GM23338 (cell line): ENCODE results near the gene SYT14. TPM values are rescaled to one million over a fixed set of nuclear protein-coding genes. Genes with fewer than 3 reads are reported as not detected.

Experiments used
- ATAC-seq: fragments of 200-7000 bp; cut with Tn5 transposase; 3 replicates; pipeline ENCODE4 v1.9.1; 2020
- DNase-seq: peaks from one replicate; pipeline ENCODE4 v3.0.0-alpha.2; 2015; ENCODE audit warnings: low spot score
- H2AFZ ChIP-seq: fragments of 200-600 bp; sonication (generic); 2 replicates; pipeline ENCODE4 v1.8.0; 2016; ENCODE audit warnings: antibody characterized with exemption, mild to moderate bottlenecking, moderate library complexity
- H3F3A ChIP-seq: fragments of 200-600 bp; sonication (generic); replicated peaks from 2 replicates; pipeline ENCODE4 v1.8.0; 2017; ENCODE audit warnings: antibody characterized with exemption, mixed run types, low read depth
- H3K27ac ChIP-seq: fragments of 200-600 bp; sonication (generic); 2 replicates; pipeline ENCODE4 v1.6.1; 2016; ENCODE audit warnings: low read depth
- H3K27me3 ChIP-seq: fragments of 200-600 bp; sonication (generic); 2 replicates; pipeline ENCODE4 v1.8.0; 2016; ENCODE audit warnings: mild to moderate bottlenecking, mixed run types, moderate library complexity; ENCODE audit not compliant: insufficient read depth
- H3K36me3 ChIP-seq: fragments of 200-600 bp; sonication (generic); 2 replicates; pipeline ENCODE4 v1.8.0; 2016; ENCODE audit warnings: mild to moderate bottlenecking; ENCODE audit not compliant: insufficient read depth
- H3K4me1 ChIP-seq: fragments of 200-600 bp; sonication (generic); 2 replicates; pipeline ENCODE4 v1.8.0; 2016; ENCODE audit warnings: mild to moderate bottlenecking, moderate library complexity; ENCODE audit not compliant: insufficient read depth
- H3K4me2 ChIP-seq: fragments of 200-600 bp; sonication (generic); 2 replicates; pipeline ENCODE4 v1.7.1; 2017; ENCODE audit warnings: mixed run types
- H3K4me3 ChIP-seq: fragments of 200-600 bp; sonication (generic); 2 replicates; pipeline ENCODE4 v1.6.1; 2016; ENCODE audit warnings: mixed run types
- H3K79me2 ChIP-seq: fragments of 200-600 bp; sonication (generic); replicated peaks from 2 replicates; pipeline ENCODE4 v1.8.0; 2017; ENCODE audit warnings: mild to moderate bottlenecking; ENCODE audit not compliant: insufficient read depth
- H3K9me2 ChIP-seq: fragments of 200-600 bp; sonication (generic); 2 replicates; pipeline ENCODE4 v1.8.0; 2017; ENCODE audit not compliant: insufficient read depth
- H4K20me1 ChIP-seq: fragments of 200-600 bp; sonication (generic); replicated peaks from 2 replicates; pipeline ENCODE4 v1.8.0; 2017; ENCODE audit warnings: mild to moderate bottlenecking; ENCODE audit not compliant: insufficient read depth
- H3K27ac Mint-ChIP-seq: 2 replicates; pipeline ENCODE4 v1.8.0; 2020; ENCODE audit warnings: inconsistent platforms, mild to moderate bottlenecking, moderate library complexity, mixed read lengths
- H3K27me3 Mint-ChIP-seq: 3 replicates; pipeline ENCODE4 v1.8.0; 2022; ENCODE audit warnings: low read depth, mild to moderate bottlenecking, moderate library complexity, mixed read lengths, inconsistent platforms; ENCODE audit not compliant: insufficient read depth, poor library complexity
- H3K36me3 Mint-ChIP-seq: 3 replicates; pipeline ENCODE4 v1.8.0; 2021; ENCODE audit warnings: low read depth, mild to moderate bottlenecking, inconsistent platforms, moderate library complexity, mixed read lengths
- H3K4me1 Mint-ChIP-seq: 3 replicates; pipeline ENCODE4 v1.8.0; 2020; ENCODE audit warnings: mild to moderate bottlenecking, inconsistent platforms, mixed read lengths
- H3K4me3 Mint-ChIP-seq: 3 replicates; pipeline ENCODE4 v1.8.0; 2021; ENCODE audit warnings: moderate library complexity, mild to moderate bottlenecking, inconsistent platforms, mixed read lengths
- H3K9me3 Mint-ChIP-seq: 3 replicates; pipeline ENCODE4 v1.8.0; 2020; ENCODE audit warnings: moderate library complexity, mild to moderate bottlenecking, inconsistent platforms, mixed read lengths
- CTCF ChIP-seq, 2 experiments: fragments of 200-600 bp in 1 of 2; sonication (generic) in 1 of 2; conservative IDR thresholded peaks; 2 replicates each; pipeline versions ENCODE4 v1.5.1 to v1.6.1; 2016 to 2017; ENCODE audit warnings: antibody characterized with exemption in 2 of 2, low read depth in 2 of 2, mild to moderate bottlenecking in 2 of 2, moderate library complexity in 1 of 2
- ETS1 ChIP-seq: IDR thresholded peaks from 2 replicates; pipeline ENCODE4 v1.6.1; 2016; ENCODE audit warnings: antibody characterized with exemption
- EZH2phosphoT487 ChIP-seq: fragments of 200-600 bp; sonication (generic); IDR thresholded peaks from one replicate; pipeline ENCODE4 v1.8.1; 2018; ENCODE audit warnings: antibody characterized with exemption; ENCODE audit not compliant: unreplicated experiment
- JUNB ChIP-seq: IDR thresholded peaks from one replicate; pipeline ENCODE4 v1.6.1; 2016; ENCODE audit warnings: antibody characterized with exemption; ENCODE audit not compliant: unreplicated experiment
- NANOG ChIP-seq: IDR thresholded peaks from 2 replicates; pipeline ENCODE4 v1.6.1; 2016; ENCODE audit warnings: antibody characterized with exemption, borderline replicate concordance
- POLR2AphosphoS5 ChIP-seq: IDR thresholded peaks from 2 replicates; pipeline ENCODE4 v1.6.1; 2016; ENCODE audit warnings: antibody characterized with exemption, low read depth
- STAT1 ChIP-seq: IDR thresholded peaks from one replicate; pipeline ENCODE4 v1.6.1; 2016; ENCODE audit warnings: antibody characterized with exemption; ENCODE audit not compliant: unreplicated experiment
- ZNF114 ChIP-seq: fragments of 250-450 bp; sonication (Bioruptor Pico); IDR thresholded peaks from 2 replicates; pipeline ENCODE4 v1.5.0; 2020; ENCODE audit warnings: mild to moderate bottlenecking, moderate library complexity
- ZNF331 ChIP-seq: fragments of 250-450 bp; sonication (Bioruptor Pico); IDR thresholded peaks from 2 replicates; pipeline ENCODE4 v1.5.0; 2020; ENCODE audit warnings: low read depth, mild to moderate bottlenecking, moderate library complexity
- ZNF462 ChIP-seq: fragments of 250-450 bp; sonication (Bioruptor Pico); IDR thresholded peaks from 2 replicates; pipeline ENCODE4 v1.5.0; 2020; ENCODE audit warnings: mild to moderate bottlenecking, moderate library complexity
- polyA plus RNA-seq: library from polyadenylated mRNA; unstranded; fragments of >200 nt; fragmentation: Nextera tagmentation; extraction: Ambion mirVana; gene quantifications from 2 replicates; pipeline ENCODE4 v1.2.1, GENCODE V29; 2016
- total RNA-seq: library from RNA; depleted of rRNA; stranded (reverse); fragments of >200 nt; shearing (Covaris generic); gene quantifications from 2 replicates; pipeline ENCODE4 v1.2.3, GENCODE V29; 2014

SYT14 gene
- total and polyA plus RNA-seq, 2 experiments from 2014 or later, result 5.2 to 22.4 TPM

- H3K79me2 ChIP-seq, result no peaks in the 10 kb centered on the region
- no peaks in the 10 kb centered on the region for H3K27me3 ChIP-seq
- no peaks in the 10 kb centered on the region for H4K20me1 ChIP-seq
- Mint-ChIP-seq H3K27ac (no peak overlapping the region), H3K36me3 (peaks cover 12% of the 10 kb centered on the region), H3K9me3 (no peaks in the 10 kb centered on the region), H3K4me1 (peaks cover 31% of the 10 kb centered on the region), H3K27me3 (peaks cover 6% of the 10 kb centered on the region), H3K4me3 (no peak overlapping the region)
- DNase-seq (no peak), ATAC-seq (no peak)
- no peaks in the 10 kb centered on the region for H3K36me3 ChIP-seq
- no peaks in the 10 kb centered on the region for H3F3A ChIP-seq
- TF ChIP-seq JUNB, result no peak
- TF ChIP-seq NANOG, result peak; percentile 69
- H3K4me3 ChIP-seq, result no peak overlapping the region
- H3K4me1 ChIP-seq, result peaks cover 24% of the 10 kb centered on the region
- no peaks in the 10 kb centered on the region for H3K9me2 ChIP-seq
- H3K4me2 ChIP-seq, result peak overlapping the region; percentile 25
- no peak overlapping the region for H3K27ac ChIP-seq
- H2AFZ ChIP-seq, result no peak overlapping the region
Observed at GRCh38 chr1:210072896-210073504, 135.0 kb downstream of the SYT14 start.

- H2AFZ ChIP-seq, result no peak overlapping the region
- Mint-ChIP-seq H3K36me3 (peaks cover 12% of the 10 kb centered on the region), H3K27ac (peak overlapping the region; percentile 81), H3K4me3 (no peak overlapping the region), H3K27me3 (peaks cover 6% of the 10 kb centered on the region), H3K4me1 (peaks cover 26% of the 10 kb centered on the region), H3K9me3 (no peaks in the 10 kb centered on the region)
- H3K27me3 ChIP-seq, result no peaks in the 10 kb centered on the region
- TF ChIP-seq CTCF (conservative IDR thresholded peaks at IDR 0.05; ENCODE audit: low read depth in 2 of 2), result no peak
- no peak for TF ChIP-seq POLR2AphosphoS5
- no peak for TF ChIP-seq ZNF331 (CRISPR knock-in tag)
- no peak for TF ChIP-seq NANOG
- TF ChIP-seq JUNB, result no peak
- no peak for TF ChIP-seq STAT1
- no peak for TF ChIP-seq ZNF462 (CRISPR knock-in tag)
- TF ChIP-seq ETS1, result no peak
- TF ChIP-seq EZH2phosphoT487, result no peak
- TF ChIP-seq ZNF114, result no peak
- H3K4me2 ChIP-seq, result no peak overlapping the region
- H3K4me3 ChIP-seq, result no peak overlapping the region
- H3K4me1 ChIP-seq, result peaks cover 24% of the 10 kb centered on the region
- H3K9me2 ChIP-seq, result no peaks in the 10 kb centered on the region
- ATAC-seq (no peak; the same call in 2 of the 3 replicates), DNase-seq (peak; percentile 6)
- no peaks in the 10 kb centered on the region for H3K36me3 ChIP-seq
- H3F3A ChIP-seq, result no peaks in the 10 kb centered on the region
- no peaks in the 10 kb centered on the region for H3K79me2 ChIP-seq
- H3K27ac ChIP-seq, result no peak overlapping the region
- no peaks in the 10 kb centered on the region for H4K20me1 ChIP-seq
Observed at GRCh38 chr1:210074904-210075303, 136.9 kb downstream of the SYT14 start.
